Lower leg skin (tissue), 3 donors: Measurements from ENCODE around the gene HTATIP2.

ENCODE experiments used
- POLR2A ChIP-seq, 2 donors: fragments of 450-650 bp; IDR thresholded peaks; one replicate each; pipeline ENCODE4 v1.6.1; 2016 to 2017; ENCODE audit warnings: antibody characterized with exemption in 2 of 2, mild to moderate bottlenecking in 1 of 2, moderate library complexity in 1 of 2
- TF ChIP-seq, protein P1 (sequence below), 3 donors: fragments of 450-650 bp; IDR thresholded peaks; one replicate each; pipeline ENCODE4 v1.5.1; 2016; ENCODE audit warnings: antibody characterized with exemption in 3 of 3, mild to moderate bottlenecking in 3 of 3, moderate library complexity in 2 of 3

DNA sequence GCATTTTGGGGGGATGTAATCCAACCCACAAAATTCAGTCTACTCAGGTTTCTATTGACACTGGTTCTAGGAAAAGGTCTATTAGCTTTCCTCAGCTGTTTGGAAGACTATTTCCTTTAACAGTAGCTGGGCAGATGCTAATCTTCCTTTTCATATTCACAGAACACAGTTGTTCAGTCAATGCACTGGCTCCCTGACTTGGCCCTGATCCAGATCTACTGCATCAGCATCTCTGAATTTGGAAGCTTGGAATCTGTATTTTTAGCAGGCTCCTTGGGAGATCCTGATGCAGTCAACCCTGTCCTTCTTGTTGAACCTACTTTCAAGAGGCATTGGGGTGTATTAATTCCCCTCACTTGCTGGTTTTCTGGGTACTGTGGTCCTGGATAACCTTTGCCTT is 6.3 kb downstream of the HTATIP2 start:
- TF ChIP-seq, protein P1, sequence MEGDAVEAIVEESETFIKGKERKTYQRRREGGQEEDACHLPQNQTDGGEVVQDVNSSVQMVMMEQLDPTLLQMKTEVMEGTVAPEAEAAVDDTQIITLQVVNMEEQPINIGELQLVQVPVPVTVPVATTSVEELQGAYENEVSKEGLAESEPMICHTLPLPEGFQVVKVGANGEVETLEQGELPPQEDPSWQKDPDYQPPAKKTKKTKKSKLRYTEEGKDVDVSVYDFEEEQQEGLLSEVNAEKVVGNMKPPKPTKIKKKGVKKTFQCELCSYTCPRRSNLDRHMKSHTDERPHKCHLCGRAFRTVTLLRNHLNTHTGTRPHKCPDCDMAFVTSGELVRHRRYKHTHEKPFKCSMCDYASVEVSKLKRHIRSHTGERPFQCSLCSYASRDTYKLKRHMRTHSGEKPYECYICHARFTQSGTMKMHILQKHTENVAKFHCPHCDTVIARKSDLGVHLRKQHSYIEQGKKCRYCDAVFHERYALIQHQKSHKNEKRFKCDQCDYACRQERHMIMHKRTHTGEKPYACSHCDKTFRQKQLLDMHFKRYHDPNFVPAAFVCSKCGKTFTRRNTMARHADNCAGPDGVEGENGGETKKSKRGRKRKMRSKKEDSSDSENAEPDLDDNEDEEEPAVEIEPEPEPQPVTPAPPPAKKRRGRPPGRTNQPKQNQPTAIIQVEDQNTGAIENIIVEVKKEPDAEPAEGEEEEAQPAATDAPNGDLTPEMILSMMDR (IDR thresholded peaks at IDR 0.05) = no peak
- no peak for TF ChIP-seq POLR2A (IDR thresholded peaks at IDR 0.05)
